ENCODE measurements around the gene ZNF132. TPM values are rescaled to one million over a fixed set of nuclear protein-coding genes. Genes with fewer than 3 reads are reported as not detected.

ZNF132 gene
- total RNA-seq, 6 experiments from 2014 or later: 0.75 to 2.8 (median 1.0) TPM

- peak overlapping the region in 1 of 3 donors; percentile 66 for H3K4me3 ChIP-seq
- intact Hi-C loops (cut with DNase I): no loop called here
- WGBS (ENCODE audit: insufficient coverage, low coverage, low lambda C conversion rate, missing lambda C conversion rate): 88% methylated on average over 5 of the region's 15 CpGs
- no peaks in the 10 kb centered on the region for H3K9me3 ChIP-seq
- ATAC-seq (no peak), DNase-seq (peak in 1 of 3 donors; percentile 61)
- peaks cover 0 to 4% (median 0%) of the 10 kb centered on the region in 4 donors for H3K36me3 ChIP-seq
- H3K27ac ChIP-seq: peak overlapping the region; percentile 68 to 91 (median 81)
- H3K4me1 ChIP-seq: peaks cover 0 to 24% (median 9%) of the 10 kb centered on the region in 4 donors
- H3K27me3 ChIP-seq: no peaks in the 10 kb centered on the region
- TF ChIP-seq POLR2A (IDR thresholded peaks at IDR 0.05): no peak
- no peak for TF ChIP-seq CTCF (IDR thresholded peaks at IDR 0.05)
Measured at GRCh38 chr19:58477130-58477529, 37.2 kb upstream of the ZNF132 start.

- H3K4me1 ChIP-seq: peaks cover 0 to 24% (median 9%) of the 10 kb centered on the region in 4 donors
- ATAC-seq: peak; percentile 2 to 51 (median 16)
- 5% methylated on average over 13 of the region's 27 CpGs for WGBS (ENCODE audit: insufficient coverage, low coverage, low lambda C conversion rate, missing lambda C conversion rate)
- peak overlapping the region; percentile 66 to 70 (median 66) for H3K4me3 ChIP-seq
- no peaks in the 10 kb centered on the region for H3K27me3 ChIP-seq
- intact Hi-C loops (cut with DNase I): no loop called here
- H3K36me3 ChIP-seq: peaks cover 0 to 4% (median 0%) of the 10 kb centered on the region in 4 donors
- peak overlapping the region; percentile 68 to 91 (median 81) for H3K27ac ChIP-seq
- peak in 2 of 3 donors; percentile 66 to 67 for DNase-seq
- TF ChIP-seq POLR2A (IDR thresholded peaks at IDR 0.05): peak; percentile 9
- no peak for TF ChIP-seq CTCF (IDR thresholded peaks at IDR 0.05)
- no peaks in the 10 kb centered on the region for H3K9me3 ChIP-seq
Measured at GRCh38 chr19:58476498-58477015, 36.6 kb upstream of the ZNF132 start.

- 0% methylated on average over 19 of the region's 64 CpGs for WGBS (ENCODE audit: insufficient coverage, low coverage, low lambda C conversion rate, missing lambda C conversion rate)
Measured at GRCh38 chr19:58475714-58476497, 36.0 kb upstream of the ZNF132 start, which contains the start of gene ZNF446. TSS of gene ZNF446 (plus strand) at chr19:58476352. CDS start at chr19:58477219, 867 bp downstream.

More at GRCh38 chr19:58475714-58476497, 36.0 kb upstream of the ZNF132 start, which contains the start of gene ZNF446:
- intact Hi-C loops (cut with DNase I): no loop called here
- Histone ChIP-seq H3K4me1 (peaks cover 0 to 24% (median 9%) of the 10 kb centered on the region in 4 donors), H3K9me3 (no peaks in the 10 kb centered on the region), H3K27me3 (no peaks in the 10 kb centered on the region), H3K36me3 (peaks cover 0 to 4% (median 0%) of the 10 kb centered on the region in 4 donors), H3K4me3 (peak within 1 kb of the TSS; percentile 66 to 70 (median 66)), H3K27ac (peak within 1 kb of the TSS; percentile 68 to 91 (median 81))
- ATAC-seq: peak; percentile 79 to 89 (median 86)
- TF ChIP-seq CTCF (IDR thresholded peaks at IDR 0.05): peak in 1 of 4 donors; percentile 9
- TF ChIP-seq POLR2A (IDR thresholded peaks at IDR 0.05): peak; percentile 34
- DNase-seq: peak; percentile 95 to 97 (median 97)

Data from right lobe of liver (tissue), 6 donors.